NCI-H524 treated with DMSO at 0.1 percent for 48 hours (cell line): ENCODE data around the gene SV2A.
A peak's percentile ranks its signal among the peaks of the same experiment; 100 is the strongest.
"Not testable (repeated sequence)": the region's sequence is repeated elsewhere in the genome, so short reads cannot be mapped to it uniquely, and the experiment has no call there.

ENCODE experiments used
- DNase-seq: peaks from one replicate; lab custom pipeline; 2025; lab: John Stamatoyannopoulos, UW

The SV2A gene

DNA sequence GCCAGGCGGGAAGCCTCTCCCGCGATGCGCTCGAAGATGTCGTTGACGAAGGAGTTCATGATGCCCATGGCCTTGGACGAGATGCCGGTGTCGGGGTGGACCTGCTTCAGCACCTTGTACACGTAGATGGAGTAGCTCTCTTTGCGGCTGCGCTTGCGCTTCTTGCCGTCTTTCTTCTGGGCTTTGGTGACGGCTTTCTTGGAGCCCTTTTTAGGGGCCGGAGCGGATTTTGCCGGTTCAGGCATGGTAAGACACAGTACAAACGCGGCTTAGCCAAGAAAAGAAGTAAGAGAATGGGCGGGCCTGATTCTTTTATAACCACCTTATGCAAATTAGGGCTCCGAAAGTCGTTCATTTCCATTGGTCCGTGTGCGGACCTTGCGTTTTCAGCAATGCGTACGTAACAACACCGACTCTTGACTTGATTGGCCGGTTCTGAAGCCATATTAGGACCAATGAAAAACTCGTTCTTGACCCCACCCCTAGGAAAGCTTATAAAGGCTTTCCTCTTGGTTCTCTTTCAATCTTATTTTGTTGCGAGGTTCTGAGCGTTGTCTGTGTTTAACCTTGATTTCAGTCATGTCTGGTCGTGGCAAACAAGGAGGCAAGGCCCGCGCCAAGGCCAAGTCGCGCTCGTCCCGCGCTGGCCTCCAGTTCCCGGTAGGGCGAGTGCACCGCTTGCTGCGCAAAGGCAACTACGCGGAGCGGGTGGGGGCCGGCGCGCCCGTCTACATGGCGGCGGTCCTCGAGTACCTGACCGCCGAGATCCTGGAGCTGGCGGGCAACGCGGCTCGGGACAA lies 31.0 kb downstream of the SV2A start:
- peak; percentile 94 for DNase-seq

DNA sequence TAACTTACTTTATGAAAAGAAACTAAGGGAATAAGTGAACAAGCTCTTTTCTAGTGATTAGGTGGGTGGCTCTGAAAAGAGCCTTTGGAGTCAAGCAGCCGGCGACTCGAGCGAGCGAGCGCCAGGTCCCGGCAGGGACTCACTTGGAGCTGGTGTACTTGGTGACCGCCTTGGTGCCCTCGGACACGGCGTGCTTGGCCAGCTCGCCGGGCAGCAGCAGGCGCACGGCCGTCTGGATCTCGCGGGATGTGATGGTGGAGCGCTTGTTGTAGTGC lies 31.6 kb downstream of the SV2A start:
- DNase-seq = not testable (repeated sequence)

DNA sequence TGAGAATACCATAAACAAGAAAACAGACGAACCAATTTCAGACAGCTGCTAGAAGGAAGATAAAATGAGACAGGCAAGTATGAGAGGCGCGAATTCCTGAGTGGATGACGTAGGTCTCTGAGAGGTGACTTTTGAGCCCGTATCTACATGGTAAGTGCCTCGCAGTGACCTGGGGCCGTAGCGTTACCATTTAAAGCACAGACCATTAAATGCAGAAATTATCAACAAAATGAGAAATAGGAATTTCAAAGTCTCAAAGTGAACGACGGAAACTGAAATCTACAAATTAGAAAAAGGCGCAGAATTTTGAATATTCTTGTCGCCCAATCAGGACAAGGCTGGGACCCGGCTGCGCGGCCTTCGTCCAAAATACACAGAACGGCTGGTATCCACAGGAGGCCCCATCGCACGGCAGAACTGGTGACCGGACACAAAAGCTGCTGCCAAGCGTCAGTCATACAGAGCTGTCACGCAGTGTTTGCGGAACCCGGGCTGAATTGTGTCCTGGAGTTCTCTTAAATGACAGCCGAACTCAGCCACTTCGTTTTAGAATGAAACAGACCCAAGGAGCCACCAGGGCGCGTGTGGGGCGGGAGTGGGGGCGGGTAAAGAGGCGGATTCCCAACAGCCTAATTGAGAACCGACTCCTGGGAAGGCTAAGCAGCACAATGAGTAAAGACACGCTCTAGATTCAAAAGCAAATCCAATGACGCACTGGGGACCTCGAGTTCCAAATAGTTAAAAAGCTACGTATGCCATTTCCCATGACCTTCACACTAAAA lies 32.1 kb downstream of the SV2A start:
- peak; percentile 53 for DNase-seq

DNA sequence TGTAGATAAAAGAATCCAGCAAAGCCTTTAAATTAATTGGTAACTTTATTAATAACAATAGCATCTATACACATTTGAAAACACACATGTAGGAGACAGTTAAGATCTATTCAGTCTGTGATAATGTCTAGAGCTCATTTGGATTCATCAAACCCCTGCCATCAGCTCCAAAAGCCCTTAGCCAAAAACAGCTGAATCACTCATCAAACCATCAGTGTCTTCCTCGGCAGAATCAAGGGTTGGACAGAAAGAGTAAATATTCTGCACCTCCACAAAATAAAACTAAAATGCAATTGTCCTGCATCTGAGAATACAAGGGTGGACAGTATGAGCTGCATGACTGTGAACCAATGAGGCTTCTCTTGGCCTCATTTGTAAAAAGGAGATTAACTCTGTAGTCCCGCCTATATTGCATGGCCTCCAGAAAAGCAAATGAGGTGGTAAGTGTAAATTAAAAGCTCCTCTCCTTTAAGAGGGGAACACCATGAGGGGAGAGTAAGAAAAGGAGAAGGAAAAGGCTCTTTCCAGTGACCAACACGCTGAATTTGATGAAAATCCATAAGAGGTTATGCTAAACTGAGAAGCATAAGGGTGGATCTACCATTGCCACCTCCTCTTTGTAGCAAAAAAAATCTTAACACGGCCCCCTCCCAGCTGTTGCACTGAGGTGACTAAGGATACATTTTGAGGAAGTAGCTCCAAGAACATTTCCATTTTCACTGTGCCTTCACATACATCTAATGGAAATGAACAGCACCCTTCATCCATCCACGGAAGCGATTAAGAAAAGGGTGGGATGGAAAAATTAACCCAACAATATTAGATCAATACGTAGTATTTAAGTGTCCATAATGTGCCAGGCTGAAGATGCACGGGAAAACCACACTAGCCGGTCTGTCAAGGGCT lies 33.0 kb downstream of the SV2A start:
- peak; percentile 34 for DNase-seq

DNA sequence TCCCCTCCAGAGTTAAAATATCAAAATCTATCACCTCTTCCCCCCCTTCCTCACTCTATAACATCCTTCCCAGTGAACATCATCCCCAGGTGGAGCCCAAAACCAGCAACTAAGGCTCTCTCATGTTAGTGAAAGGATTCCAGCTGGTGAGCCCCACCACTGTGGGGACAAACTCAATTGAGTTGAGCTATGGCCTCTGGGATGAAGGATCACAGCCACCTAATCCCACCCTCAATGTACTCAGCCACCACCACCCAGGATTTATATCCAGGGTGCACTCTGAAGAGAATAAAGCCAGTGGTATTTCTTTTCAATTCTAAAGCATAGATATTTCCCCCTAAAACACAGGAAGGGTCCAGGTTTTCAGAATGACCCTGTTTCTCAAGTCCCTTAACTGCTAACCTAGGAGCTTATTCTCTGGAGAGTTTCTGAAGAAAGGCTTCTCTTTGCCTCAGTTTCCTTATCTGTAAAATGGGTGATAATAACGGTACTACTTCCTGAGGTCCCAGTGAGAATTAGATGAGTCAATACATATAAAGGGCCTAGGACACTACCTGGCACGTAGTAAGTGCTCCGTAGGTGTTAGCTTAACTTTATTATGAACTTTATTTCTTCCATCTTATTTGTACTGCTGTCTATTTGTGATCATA lies 33.9 kb downstream of the SV2A start:
- DNase-seq = no peak

DNA sequence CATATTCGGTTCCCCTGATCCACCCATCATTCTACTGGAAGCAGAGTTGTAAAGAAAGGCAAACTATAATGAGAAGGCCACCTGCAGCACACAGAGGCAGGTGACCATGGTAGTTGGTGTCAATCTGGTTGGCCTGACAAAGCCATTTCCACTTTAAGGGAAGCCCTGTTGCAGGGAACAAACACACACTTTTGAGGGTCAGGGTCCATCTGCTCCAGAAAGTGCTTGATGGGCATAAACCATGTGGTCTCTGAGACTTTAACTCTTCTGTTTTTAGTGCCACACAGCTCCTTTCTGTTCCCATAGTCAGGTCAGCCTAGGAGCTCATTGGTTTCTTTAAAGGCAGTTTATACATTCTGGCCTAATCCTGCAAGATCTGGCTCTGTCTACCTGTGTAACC lies 35.8 kb downstream of the SV2A start:
- no peak for DNase-seq

DNA sequence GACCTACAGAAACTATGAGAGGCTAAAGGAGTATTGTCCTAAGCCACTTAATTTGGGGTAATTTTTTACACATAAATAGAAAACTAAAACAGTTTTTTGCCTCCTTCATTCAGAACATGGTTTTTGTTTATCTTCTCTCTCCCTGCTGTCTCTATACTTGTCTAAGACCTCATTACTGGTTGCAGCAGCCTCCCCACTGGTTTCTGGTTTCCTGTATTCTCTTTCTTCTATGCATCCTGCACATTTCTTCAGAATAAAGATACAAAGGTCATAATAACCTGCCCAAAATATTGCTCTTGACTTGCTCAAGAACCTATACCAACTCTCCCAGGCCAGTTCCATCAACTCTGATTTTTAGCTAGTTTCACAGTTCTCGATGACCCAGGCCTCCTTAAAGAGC lies 38.1 kb downstream of the SV2A start:
- no peak for DNase-seq

DNA sequence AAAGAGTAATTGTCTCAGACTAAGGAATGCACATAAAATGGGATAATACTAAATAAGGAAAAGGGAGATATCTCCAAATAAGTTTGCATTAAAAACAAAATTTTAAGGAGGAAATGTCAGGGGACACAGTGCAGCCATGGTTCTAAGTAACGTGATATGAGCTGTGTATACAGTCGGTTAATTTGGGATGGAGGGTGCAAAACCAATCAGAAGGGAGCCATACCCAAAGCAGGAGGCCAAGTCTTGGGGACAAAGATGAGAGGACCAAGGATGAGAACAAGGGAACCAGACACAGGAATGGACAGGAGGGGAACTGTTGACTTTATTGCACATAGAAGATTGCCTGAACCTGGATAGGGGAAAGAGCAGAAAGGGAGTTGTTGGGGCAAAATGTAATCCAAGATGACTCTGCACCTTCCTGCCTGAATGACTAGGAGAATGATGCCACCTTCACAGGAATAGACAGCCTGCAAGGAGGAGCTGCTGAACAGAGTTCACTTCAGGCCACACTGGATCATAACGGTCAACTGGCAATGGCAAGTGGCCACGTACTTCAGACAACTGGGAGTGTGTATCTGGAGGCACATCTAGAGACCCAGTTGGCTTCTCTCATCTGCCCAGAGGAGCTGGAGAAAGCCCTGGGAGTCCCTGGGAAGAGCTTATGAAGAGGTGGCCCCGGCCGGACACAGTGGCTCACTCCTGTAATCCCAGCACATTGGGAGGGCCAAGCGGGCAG lies 40.3 kb downstream of the SV2A start:
- no peak for DNase-seq

DNA sequence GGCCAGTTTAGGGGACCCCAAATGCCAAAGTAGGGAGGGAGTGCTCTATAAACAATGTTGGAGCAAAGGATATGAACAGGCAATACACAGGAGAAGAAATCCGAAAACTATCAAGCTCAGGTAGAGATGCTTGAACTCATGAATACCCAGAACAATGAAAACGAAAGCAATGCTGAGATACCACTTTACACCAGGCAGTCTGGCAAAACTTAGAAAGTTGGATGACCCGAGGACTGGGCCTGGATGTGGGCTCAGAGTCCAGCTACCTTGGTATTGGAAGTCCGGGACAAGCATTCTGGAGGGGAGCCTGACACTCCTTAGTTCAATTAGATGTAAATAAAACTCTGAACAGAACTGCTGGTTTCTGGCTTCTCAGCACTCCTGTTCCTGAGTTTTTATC lies 44.6 kb downstream of the SV2A start:
- DNase-seq = not testable (repeated sequence)

DNA sequence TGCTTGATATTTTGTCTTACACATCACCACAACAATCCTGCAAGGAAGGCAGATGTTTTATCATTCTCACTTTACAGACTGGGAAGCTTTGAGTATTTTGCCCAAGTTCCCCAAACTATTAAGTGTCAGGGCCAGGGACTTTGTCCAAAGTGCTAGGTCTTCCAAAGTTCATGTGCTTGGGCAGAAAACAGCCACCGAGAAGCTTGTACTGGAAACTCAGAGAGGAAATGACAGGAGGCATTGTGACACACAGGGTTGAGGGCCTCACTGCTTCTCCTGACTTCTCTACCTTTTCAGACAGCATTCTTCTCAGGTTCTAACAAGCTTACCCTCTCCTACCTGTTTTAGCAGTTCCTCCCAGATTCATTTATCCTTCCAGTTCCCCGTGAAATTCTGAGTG lies 50.8 kb downstream of the SV2A start:
- not testable (repeated sequence) for DNase-seq

DNA sequence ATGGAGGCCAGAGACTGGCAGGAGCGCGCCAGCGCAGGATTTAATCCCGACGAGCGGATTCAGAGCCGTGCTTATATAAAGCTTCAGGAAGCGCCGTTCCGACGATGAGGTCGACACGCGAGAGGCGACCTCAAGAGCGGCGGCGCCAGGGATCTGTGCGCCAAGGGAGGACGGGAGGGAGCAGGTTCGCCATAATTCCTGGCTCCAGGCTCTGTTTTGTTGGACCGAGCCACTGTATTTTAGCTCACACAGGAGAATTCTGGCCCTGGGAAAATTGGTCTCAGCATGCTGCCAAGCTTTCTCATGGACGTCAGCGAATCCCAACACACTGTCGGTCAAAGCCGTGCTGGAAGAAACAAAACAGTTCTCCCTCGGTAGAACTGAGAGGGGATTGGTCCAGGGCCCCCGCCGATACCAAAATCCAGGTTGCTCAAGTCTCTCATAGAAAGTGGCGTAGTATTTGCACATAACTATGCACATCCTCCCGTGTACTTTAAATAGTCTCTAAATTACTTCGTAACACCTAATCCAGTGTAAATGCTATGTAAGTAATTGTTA lies 56.1 kb downstream of the SV2A start:
- not testable (repeated sequence) for DNase-seq

DNA sequence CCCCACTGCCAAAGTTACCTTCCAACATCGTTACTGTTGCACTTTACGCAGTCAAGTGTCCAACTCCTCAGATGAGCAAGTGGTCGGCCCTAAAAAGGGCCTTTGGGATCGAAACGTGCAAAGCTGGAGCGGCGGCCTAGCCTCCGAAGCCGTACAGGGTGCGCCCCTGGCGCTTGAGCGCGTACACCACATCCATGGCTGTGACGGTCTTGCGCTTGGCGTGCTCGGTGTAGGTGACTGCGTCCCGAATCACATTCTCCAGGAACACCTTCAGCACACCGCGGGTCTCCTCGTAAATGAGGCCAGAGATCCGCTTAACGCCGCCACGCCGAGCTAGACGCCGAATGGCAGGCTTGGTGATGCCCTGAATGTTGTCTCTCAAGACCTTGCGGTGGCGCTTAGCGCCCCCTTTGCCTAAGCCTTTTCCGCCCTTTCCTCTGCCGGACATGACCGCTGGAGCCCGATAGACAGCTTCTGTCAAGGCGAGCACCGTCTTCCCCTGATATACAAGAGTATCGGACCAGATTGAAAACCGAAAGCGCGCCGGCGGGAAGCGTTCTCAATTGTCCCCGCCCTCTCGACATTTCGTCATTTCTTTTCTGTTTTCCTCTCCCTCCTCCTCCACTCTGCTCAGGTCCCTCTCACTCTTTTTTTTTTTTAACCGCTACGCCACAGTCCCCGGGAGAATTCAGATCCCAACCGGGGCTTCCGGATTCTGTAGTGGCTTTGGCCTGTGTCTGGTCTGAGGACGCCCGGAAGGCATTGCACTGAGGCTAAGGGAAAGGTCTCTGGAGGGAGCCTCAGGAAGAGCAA lies 56.8 kb downstream of the SV2A start:
- not testable (repeated sequence) for DNase-seq

DNA sequence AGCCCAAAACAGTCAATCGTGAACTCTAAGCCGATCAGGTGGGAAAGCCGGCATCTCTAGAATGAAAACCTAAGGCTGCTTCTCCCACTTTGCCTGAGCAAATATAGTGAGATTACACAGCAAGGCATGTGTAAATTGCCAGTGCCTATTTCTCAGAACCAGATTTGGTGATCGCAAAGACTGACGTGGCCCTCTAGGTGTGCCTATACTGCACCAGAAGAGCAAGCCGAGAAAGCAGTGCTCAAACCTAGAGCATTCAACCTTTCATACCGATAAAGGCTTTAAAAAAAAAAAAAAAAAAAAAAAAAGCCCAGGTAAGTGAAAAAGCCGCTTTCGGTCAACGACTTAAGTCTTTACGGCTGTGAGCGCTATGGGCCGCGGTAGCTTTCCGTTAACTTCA lies 57.4 kb downstream of the SV2A start:
- DNase-seq = not testable (repeated sequence)
